NCI-H2107 (cell line): ENCODE data around the gene ZFP64.

Experiments
- DNase-seq: peaks from one replicate; lab custom pipeline; 2025; lab: John Stamatoyannopoulos, UW

Gene ZFP64

GRCh38 chr20:52104546-52105441 lies 86.8 kb downstream of the ZFP64 start:
- DNase-seq: no peak

- DNase-seq: no peak
These were observed 87.5 kb downstream of the ZFP64 start for GRCh38 chr20:52103913-52104545.

GRCh38 chr20:52103335-52103912 lies 88.2 kb downstream of the ZFP64 start:
- no peak for DNase-seq

GRCh38 chr20:52102559-52102958 lies 89.0 kb downstream of the ZFP64 start:
- no peak for DNase-seq

DNA sequence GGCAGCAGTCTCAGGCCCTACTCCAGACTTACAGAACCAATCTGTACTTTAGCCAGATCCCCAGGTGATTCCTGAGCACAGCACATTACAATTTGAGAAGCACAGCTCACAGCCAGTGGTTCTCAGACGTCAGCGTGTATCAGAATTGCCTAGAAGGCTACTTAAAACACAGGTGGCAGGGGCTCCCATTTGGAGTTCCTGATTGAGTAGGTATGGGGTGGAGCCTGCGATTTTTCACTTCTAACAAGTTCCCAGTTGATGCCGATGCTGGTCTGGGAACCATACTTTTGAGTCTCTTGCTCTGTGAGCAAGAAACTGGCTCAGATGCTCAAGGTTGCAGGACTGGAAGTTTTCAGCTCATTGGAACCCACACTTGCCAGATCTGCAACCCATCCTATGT lies 89.5 kb downstream of the ZFP64 start:
- DNase-seq: no peak
